ENCODE measurements around the gene HRG.

DNA sequence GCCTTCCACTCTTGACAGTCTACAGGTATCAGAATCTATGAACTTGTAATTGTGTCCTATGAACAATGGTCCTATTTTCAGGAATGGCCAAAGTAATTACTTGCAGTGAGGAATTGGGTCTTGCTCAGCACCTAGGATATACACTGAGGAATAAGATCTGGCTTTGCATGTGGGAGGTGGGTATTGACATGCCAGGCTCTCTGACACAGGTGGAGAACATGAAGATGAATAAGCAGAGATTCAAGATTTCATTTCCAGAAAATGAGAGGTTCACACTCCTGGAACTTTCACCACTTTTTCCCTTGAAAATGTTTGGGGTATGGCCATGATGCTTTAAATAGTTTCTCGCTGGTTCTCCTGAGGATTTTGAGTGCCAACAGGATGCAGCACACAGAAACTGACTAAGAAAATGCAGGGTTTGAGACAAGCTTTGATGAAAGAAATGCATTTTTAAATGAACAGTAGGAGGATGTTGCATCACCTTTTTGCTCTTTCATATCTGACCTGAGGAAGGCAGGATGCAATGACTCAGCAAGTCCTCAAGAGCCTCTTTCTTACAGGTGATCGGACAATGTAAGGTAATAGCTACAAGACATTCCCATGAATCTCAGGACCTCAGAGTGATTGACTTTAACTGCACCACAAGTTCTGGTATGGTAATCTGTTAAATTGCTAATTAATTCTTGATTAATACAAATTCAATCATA is 3.7 kb downstream of the HRG start:
- TF ChIP-seq EZH2 (IDR thresholded peaks at IDR 0.05; ENCODE audit: insufficient read depth, poor library complexity, severe bottlenecking) (no peak), EZH2phosphoT487 (IDR thresholded peaks at IDR 0.05; ENCODE audit: insufficient read depth, low read depth) (no peak)

Data from GM23248 (cell line).